Tibial nerve (tissue), 4 donors: ENCODE measurements around the gene SPHK1.

Experiments
- EP300 ChIP-seq, 2 donors: sonication (generic); formaldehyde crosslinking; IDR thresholded peaks; one replicate each; pipeline ENCODE4 v1.6.1; 2017; ENCODE audit warnings: antibody characterized with exemption in 2 of 2, mild to moderate bottlenecking in 1 of 2
- TF ChIP-seq, protein P1 (sequence below), 5 experiments: fragments of 200-600 bp in 3 of 5; fragments of 450-650 bp in 2 of 5; sonication (generic) in 3 of 5; IDR thresholded peaks; one replicate each; pipeline ENCODE4 v1.5.1; 2016 to 2019; ENCODE audit warnings: antibody characterized with exemption in 5 of 5, mild to moderate bottlenecking in 3 of 5, moderate library complexity in 2 of 5

- TF ChIP-seq, protein P1, sequence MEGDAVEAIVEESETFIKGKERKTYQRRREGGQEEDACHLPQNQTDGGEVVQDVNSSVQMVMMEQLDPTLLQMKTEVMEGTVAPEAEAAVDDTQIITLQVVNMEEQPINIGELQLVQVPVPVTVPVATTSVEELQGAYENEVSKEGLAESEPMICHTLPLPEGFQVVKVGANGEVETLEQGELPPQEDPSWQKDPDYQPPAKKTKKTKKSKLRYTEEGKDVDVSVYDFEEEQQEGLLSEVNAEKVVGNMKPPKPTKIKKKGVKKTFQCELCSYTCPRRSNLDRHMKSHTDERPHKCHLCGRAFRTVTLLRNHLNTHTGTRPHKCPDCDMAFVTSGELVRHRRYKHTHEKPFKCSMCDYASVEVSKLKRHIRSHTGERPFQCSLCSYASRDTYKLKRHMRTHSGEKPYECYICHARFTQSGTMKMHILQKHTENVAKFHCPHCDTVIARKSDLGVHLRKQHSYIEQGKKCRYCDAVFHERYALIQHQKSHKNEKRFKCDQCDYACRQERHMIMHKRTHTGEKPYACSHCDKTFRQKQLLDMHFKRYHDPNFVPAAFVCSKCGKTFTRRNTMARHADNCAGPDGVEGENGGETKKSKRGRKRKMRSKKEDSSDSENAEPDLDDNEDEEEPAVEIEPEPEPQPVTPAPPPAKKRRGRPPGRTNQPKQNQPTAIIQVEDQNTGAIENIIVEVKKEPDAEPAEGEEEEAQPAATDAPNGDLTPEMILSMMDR (IDR thresholded peaks at IDR 0.05) = no peak
- TF ChIP-seq EP300 (IDR thresholded peaks at IDR 0.05) = no peak
These were observed 18.3 kb downstream of the SPHK1 start for GRCh38 chr17:76402711-76403110.
